HTR-8/SVneo (cell line): ENCODE data around the gene ADTRP.

ENCODE experiments used
- DNase-seq: peaks from one replicate; pipeline ENCODE4 v3.0.0; 2011; ENCODE audit warnings: low spot score, mixed read lengths; ENCODE audit not compliant: insufficient read length
- FAIRE-seq: peaks from 2 replicates; lab custom pipeline; 2011; peaks lifted over from hg19 to GRCh38; lab: Jason Lieb, UNC

Gene ADTRP

DNA sequence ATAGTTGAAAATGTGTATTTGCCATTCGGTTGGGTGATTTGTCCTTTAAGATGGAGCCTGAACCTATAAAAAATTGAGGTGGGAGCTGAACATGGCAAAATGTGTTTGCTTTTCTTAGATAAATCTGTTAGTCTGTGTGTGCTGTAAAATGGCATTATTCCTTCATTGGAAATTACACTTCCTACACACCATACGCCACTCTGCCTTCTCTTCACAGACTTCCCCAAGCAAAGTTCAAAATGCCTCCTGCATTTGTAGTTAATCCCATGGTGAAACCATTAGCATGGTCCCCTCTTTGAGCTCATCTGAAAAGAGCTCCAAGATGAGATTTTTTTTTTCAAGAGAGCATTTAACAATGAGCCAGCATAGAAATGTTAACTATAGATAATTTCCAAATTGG lies 567 bp downstream of the ADTRP start:
- FAIRE-seq (no peak), DNase-seq (no peak)

DNA sequence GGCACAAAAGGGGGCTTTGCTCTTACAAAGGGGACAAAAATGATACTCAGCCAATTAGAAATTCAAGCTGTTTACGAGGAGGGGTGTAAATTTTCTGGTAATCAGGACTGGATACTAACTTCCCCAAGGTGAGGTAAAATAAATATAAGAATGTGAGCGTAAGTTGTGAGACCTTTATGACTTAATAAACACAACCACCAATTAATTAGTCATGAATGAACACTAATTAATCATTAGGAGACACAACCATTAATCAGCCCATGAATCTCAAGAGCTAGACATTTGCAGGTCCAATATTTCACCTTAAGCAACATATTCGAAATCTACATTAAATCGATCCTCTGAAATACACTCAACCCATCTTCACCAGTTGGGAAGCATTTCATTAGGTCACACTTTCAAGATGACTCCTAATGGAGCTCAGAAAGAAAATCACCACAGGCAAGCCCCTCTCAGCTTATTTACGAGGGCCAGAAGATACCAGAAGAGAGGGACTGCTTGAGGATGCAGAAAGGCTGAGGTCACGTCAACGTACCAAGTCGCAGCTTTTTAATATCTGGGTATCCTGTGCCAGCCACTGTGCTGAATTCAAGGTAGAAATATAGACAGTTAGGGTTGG lies 2.7 kb downstream of the ADTRP start:
- no peak for FAIRE-seq
- no peak for DNase-seq

DNA sequence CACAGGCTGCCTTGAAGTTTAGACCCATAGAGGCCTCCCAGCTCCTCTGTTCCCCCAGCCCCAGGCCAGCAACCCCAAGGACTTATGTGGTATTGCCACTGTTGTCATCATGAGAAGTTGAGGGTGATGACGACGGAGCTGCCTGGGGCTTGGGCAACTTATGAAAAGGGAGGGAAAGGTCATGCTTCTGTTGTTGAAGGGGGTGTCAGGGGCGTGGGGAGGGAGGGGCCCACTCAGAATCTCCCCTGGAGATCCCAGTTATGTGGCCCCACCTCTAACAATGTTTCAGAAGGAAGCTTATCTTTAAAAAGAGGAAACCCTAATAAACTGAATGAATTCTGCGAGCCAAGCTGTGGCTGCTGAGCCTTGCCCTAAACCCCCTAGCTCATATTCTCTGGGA lies 4.2 kb downstream of the ADTRP start:
- FAIRE-seq (no peak), DNase-seq (no peak)

DNA sequence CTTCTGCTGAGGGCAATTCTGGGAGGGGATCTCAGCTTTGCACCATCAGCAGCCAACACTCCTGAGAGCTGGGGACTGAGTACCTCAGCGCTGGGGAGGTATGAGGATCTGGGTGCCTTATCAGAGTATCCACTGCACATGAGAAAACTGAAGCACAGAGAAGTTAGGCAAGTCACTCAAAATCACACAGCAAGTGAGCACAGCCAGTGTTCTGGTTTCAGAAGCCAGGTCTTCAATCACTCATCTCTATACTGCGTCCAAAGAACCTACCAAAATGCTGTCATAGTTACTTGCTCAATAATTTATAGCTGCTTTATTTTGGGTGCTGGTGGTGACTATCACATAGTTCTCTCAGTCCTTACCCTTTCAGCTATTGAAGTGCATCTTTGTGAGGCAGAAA lies 5.0 kb downstream of the ADTRP start:
- no peak for FAIRE-seq
- no peak for DNase-seq

DNA sequence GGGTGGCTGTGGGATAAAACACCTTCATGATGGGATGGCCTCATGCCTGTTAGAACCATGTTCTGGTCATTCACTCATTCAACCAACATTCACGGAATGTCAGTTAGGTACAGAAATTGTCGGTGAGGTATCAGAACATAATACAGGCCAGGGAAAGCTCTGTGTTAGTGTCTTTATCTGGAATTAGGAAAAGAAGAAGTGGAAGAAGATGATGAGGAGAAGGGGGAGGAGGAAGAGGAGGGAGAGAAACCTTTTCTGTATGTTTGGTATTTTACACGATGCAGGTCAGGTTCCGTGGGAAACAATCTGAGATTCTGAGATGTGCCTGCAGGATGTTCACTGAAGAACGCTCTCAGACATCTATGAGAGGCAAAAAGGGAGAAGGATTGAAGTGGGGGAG lies 5.6 kb downstream of the ADTRP start:
- DNase-seq (no peak), FAIRE-seq (peak; percentile 68)

DNA sequence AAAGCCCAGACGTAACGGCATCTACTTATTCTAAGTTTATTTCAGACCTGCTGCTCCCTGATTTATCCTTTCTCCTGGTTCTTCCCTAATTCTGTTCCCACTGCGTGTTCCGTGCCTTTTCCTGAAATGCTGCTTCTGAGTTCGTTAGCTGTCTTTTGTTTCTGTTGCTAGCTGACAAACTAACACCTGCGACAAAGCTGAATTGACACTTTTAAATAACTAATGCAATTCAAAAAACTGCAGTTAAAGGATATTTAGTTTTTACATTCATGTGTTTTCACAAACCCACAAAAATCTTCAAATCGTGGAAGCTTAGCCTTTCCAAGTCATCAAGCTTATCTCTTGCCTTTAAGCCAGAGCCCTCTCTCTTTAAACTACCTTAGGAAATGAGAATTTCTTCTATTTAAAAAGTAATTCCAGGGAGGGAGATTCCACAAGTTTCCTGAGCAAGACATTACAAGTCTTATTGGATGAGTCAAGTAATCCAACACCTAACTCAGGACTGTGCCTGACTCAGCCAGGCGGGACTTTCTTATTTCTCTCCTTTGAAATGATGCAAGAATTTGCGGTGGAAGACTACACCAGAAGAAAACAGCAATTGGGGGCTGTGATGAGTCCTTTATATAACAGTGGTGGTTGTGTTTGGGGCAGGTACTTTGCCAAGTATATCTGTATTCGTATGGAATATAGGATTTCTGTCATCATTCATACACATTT lies 6.3 kb downstream of the ADTRP start:
- peak; percentile 80 for DNase-seq

DNA sequence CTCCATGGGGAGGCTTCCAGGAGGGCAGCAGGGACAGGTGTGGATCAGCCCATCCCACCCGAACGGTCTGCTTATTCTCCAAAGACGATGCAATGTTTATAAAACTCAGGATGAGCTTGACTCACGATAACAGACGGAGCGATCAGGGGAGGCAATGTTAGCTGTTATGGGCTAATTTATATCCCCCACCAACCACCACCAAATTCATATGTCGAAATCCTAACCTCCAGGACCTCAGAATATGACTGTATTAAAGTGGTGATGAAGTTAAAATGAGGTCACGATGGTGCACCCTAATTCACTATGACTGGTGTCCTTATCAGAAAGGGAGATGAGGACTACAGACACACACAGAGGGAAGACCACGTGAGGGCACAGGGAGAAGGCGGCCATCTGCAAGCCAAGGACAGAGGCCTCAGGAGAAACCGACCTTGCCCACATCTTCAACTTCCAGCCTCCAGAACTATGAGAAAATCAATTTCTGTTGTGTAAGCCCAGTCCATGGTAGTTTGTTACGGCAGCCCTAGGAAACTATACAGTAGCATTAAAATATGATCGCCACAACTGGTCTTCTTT lies 7.0 kb downstream of the ADTRP start:
- FAIRE-seq: peak; percentile 72
- peak; percentile 25 for DNase-seq

More for the DNA sequence above, 6.3 kb downstream of the ADTRP start:
- FAIRE-seq: peak; percentile 13

DNA sequence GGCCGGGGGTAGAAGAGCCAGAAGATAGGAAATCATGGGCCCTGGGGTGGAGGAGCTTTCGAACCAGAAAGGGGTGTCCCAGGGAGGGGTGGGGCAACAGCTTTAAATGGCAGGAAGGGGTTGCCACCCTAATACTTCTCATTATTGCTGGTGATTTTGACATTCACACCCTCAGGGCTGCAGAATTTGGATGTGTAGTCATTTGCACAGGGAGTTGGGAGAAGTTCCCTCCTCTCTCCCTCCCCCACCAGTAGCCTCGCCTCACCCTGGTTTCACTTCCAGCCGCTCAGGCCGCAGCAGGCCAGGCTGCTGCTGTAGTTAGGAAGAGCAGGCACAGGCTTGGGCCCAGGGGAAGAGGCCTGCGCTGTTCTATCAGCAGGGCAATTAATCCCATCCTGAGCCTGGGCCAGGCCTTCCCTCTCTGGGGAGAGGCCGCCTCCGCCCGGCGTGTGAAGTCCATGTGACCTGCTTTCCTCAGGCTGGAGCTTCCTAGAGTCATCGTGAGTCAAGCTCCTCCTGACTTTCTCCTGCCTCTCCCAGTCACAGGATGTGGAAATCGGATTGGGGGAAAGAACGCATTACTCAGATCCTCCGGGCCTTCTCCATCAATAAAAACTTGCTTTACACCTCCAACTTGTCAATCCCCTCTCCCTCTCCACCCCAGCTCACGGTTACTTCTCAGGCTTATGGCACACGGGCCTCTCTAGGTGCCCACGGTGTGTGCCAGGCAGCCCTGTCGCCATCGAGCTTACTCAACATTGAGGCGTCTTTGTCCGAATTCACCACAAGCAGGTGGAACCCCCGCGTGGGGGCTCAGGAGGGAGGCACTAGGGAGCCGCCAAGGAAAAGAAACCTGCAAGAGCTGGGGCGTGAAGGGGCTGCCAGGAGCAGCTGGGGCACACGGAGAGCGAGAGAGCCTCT lies 7.8 kb downstream of the ADTRP start:
- DNase-seq (peak; percentile 90), FAIRE-seq (peak; percentile 93)

DNA sequence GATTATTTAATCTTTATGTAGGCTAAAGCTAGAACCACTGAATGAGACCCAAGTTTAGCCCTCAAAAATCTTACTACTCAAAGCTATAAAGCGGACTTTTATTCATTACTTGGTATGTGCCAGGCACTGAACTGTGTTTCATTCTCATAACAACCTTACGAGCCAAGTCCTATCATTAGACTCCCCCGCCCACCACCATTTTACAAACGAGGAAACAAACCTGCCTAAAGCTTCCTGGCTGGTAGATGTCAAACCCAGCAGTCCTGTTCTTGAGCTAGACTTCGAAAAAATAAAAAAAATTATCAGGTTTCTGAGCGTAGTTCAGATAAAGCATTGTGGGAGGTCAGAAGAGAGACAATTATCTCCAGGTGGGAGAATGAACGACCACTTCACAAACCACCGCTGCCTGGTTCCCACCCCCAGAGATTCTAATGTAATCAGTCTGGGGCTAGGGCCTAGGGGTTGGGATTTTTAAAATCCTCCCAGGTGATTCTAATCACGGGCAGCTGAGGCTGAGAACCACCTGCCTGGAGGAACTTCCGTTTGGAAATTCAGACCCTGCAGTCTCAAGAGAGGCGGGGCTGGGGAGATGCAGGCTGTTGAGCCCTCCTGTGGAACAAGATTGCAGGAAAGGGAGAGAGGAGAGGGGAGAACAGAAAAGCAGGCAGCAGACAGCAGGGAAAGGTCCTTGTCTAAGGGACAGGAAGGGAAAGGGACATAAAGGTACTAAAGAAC lies 8.6 kb downstream of the ADTRP start:
- DNase-seq (no peak), FAIRE-seq (no peak)

DNA sequence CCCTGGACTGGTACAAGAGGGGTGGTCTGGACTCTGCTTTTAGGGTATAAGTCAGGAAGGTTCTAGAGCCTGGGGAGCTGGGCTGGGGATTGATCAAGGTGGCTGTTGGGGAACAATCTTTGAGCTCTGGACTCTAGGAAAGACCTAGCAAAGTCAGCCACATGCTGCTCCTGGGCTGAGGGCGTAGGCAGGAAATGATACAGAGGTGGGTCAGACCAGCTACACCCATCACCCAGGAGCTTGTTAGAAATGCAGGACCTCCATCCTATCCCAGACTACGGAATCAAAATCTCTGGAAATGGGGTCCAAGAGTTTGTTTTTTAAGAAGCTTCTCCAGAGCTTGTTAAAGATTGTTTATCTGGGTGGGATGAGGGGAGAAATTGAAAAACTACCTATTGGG lies 9.4 kb downstream of the ADTRP start:
- DNase-seq (no peak), FAIRE-seq (no peak)

DNA sequence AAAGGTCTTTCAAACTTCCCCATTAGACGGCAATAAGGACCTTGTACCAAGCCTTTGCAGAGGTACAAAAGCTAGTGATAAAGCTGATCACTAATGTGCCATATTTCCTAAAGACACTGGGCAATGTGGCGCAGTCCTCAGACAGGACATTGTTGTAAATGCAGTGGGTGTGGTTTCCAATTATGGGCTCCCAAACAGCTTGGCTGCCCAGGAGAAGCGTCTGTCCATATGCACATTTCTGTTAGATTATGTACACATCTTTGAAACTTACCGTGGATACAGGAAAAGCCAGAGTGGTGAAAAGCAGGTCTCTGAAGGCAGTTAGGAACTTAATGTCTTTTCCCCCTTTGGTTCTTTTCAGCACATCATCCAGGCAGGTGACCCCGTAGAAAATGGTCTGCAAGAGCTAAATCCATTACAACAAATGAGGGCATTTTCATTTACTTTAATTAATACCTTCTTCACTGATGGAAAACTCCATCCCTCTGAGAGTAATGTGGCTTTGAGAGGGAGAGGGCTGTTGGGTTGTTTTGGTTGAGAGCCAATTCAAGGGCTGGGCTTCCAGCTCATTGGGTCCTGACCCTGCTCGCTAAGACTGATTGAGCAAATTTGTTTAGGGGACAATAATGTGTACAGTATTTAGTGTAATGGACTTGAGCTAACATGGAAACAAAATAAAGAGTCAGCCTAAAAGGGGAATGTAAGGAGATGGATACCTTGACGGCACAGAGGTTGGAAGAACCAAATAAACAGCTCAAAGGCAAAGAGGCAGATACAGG lies 10.4 kb downstream of the ADTRP start:
- no peak for DNase-seq
- no peak for FAIRE-seq

DNA sequence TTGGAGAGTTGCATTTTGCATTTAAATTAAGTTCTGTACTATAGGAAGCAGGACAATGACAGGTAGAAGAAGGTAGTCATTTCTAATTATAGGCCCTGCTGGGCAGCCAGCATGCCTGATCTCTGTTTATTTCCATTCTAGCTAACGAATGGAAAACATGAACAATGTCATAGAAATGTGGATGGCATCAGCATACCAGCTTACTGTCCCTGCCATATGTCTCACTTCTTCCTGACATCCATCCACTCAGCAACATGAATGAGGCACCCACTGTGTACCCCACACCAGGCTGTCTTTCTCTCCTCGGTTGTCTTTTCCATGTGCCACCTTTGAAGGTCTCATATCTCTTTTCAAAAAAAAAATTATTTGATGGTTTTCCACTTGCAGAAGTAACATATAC lies 11.1 kb downstream of the ADTRP start:
- no peak for DNase-seq
- FAIRE-seq: no peak

DNA sequence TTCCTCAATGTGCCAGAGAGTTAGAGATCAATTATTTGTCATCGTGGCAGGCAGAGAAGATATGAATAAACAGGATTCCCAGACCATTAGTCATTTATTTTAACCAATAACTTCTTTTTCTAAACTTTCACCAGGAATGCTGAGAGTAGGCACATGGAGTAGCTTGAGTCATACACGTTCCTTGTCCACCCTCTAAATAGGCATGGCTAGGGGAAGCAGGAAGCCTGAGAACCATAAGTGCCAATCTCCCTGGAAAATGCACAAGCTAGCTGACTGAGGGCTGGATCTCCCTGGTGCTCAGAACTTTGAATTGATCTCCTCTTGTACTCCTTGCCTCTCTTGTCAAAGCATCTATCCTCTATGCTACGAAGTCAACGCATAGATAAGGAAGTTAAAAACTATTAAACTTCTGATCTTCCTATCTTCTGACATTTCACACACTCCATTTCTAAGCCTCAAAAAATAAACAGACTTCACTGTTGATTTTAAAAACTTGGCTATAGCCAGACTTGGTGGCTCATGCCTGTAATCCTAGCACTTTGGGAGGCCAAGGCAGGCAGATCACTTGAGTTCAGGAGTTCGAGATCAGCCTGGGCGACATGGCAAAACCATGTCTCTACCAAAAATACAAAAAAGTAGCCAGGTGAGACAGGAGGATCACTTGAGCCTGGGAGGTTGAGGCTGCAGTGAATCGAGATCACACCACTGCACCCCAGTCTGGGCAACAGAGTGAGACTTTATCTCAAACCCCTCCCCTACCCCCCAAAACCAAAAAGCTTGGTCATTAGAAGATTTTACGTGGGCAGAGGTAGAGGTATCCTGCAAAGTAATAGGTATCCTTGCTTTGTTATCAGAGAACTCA lies 11.8 kb downstream of the ADTRP start:
- DNase-seq: peak; percentile 85
- no peak for FAIRE-seq

DNA sequence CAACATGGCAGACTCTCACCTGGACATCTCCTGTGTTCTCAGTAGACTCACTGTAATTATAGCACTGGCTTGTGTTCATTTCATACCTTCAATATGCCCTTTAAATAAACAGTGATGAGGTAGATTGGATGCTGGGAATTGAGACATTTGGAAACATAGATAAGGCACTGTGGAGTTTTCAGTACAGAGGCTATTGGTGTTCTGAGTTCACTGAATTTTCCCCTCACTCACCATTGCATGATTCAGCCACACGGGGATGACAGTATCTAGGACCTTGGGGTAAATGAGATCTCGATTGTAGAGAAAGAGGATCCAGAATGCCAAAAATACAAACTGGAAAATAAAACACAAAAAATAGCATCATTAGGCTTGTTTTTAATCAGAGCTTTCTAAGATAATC lies 12.6 kb downstream of the ADTRP start:
- FAIRE-seq: no peak
- no peak for DNase-seq

DNA sequence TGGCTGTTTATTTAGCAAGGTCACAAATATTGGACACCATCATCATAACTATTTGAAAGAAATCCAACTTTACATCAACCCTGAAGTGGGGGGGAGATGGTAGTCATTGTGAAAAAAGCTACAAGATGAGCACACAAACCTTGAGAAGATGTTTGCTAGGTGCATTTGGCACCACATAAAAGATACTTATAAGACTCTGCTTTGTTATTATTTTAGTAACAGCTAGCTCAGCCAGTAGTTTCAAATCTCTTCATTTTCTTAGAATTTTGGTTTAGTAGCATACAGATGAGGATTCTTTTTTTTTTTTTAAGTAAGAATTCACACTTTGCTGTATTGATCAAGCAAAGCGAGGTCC lies 14.4 kb downstream of the ADTRP start:
- no peak for DNase-seq
- no peak for FAIRE-seq

DNA sequence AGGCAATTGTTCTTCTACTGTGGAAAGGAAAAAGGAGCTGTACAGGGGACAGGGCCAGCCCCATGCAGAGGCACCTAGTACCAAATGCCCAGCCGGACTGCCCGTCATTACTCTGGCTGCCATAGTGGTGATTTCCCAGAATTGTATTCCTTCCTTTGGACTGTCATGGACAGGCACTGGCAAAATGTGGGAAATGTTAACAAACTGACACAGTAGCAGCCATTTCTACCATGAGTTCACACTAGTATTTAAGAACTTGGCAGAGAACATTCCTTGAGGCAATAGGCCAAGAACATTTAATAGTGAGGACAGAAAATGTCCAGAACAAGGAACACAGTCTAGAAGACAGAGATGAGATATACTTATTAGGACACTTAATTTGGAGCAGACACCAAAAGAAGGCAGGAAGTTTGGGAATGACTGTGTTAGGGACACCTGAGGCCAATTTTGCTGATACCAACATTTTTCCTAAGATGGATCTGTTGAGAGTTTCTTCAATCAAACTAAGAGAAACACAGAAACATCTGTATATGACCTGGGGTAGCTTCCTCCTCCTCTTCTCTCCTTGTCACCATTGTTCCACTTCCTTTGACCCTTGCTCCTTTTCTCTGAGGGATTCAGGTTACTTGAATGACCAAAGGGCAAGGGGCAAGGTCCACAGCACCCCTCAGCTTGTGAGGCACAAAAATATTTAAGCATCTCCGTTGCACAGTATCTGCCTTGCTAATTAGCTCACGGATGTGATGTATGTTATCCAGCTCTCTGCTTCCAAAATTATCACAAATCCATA lies 14.9 kb downstream of the ADTRP start:
- FAIRE-seq (no peak), DNase-seq (no peak)

DNA sequence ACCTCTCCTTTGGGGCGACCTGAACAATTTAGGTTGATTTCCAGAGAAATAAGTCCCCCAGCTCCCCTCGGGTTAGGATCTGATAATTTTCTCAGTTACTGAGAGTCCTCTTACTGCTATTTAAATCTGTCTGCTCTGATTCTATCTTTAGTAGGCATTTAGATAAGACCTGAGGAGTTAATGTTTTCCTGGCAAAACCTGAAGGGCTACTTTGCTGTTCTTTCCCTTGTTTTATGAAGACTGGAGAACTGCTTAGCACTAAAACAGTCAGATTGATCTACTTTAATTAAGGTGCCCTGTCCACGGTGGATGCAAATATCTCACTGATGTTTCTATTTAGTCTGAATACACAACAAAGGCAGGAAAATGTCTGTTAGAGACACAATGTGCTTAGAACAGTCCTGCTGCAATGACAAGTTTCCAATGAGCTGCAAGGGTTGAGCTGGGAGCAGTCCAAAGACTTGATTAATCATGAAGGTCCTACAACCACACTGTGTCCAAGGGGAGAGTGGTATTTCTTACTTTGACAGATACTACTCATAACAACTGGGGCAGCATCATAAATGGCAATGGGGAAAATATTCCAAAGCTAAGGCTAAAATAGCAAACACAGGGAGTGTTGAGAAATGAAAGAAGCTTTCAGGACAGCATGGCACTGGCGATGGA lies 15.7 kb downstream of the ADTRP start:
- FAIRE-seq (no peak), DNase-seq (no peak)
